Dermis blood vessel endothelial cell (primary cell): ENCODE measurements around the gene ZKSCAN2. TPM values are rescaled to one million over a fixed set of nuclear protein-coding genes. Genes with fewer than 3 reads are reported as not detected.

ENCODE experiments used
- DNase-seq: peaks from one replicate; pipeline ENCODE4 v3.0.0; 2010
- total RNA-seq: library from RNA; depleted of rRNA; stranded (reverse); fragments of >200 nt; gene quantifications from 2 replicates; pipeline ENCODE4 v1.2.3, GENCODE V29; 2014

Gene ZKSCAN2
- total RNA-seq, 1 donor from 2014 or later, result 3.7 TPM

GRCh38 chr16:25223964-25224363 lies 33.7 kb downstream of the ZKSCAN2 start:
- DNase-seq, result no peak

- no peak for DNase-seq
These were observed 34.7 kb downstream of the ZKSCAN2 start for GRCh38 chr16:25222959-25223358.

GRCh38 chr16:25219070-25219737 lies 38.4 kb downstream of the ZKSCAN2 start:
- DNase-seq, result no peak

GRCh38 chr16:25217921-25218320 lies 39.7 kb downstream of the ZKSCAN2 start:
- DNase-seq, result no peak

- DNase-seq, result no peak
These were observed 40.5 kb downstream of the ZKSCAN2 start for GRCh38 chr16:25217112-25217511.

- DNase-seq, result no peak
These were observed 43.8 kb downstream of the ZKSCAN2 start for GRCh38 chr16:25213709-25214397.

- no peak for DNase-seq
These were observed 45.0 kb downstream of the ZKSCAN2 start for GRCh38 chr16:25212636-25213035.

- DNase-seq, result peak; percentile 26
These were observed 46.9 kb downstream of the ZKSCAN2 start for GRCh38 chr16:25210758-25211157.

- DNase-seq, result no peak
These were observed 58.2 kb downstream of the ZKSCAN2 start for GRCh38 chr16:25199457-25199856.

GRCh38 chr16:25198021-25198420 lies 59.6 kb downstream of the ZKSCAN2 start:
- DNase-seq, result no peak

GRCh38 chr16:25194273-25194878 lies 63.3 kb downstream of the ZKSCAN2 start:
- DNase-seq, result no peak

GRCh38 chr16:25192096-25192495 lies 65.5 kb downstream of the ZKSCAN2 start:
- DNase-seq, result no peak

- DNase-seq, result no peak
These were observed 68.3 kb downstream of the ZKSCAN2 start for GRCh38 chr16:25189305-25189704.

- no peak for DNase-seq
These were observed 70.2 kb downstream of the ZKSCAN2 start for GRCh38 chr16:25187491-25187795.

Other genes starting within 250 kb of the ZKSCAN2 start
- gene ARHGAP17, start 242.5 kb downstream of the ZKSCAN2 start, total RNA-seq, result 59.9 and 81.3 TPM in 2 replicates
- gene LCMT1, start 146.1 kb downstream of the ZKSCAN2 start, total RNA-seq, result 24.8 and 26.5 TPM in 2 replicates
- not detected in 2 replicates for gene AQP8, start 40.9 kb downstream of the ZKSCAN2 start, total RNA-seq